Measurements from ENCODE around the gene ZSWIM4.

The ZSWIM4 gene

DNA sequence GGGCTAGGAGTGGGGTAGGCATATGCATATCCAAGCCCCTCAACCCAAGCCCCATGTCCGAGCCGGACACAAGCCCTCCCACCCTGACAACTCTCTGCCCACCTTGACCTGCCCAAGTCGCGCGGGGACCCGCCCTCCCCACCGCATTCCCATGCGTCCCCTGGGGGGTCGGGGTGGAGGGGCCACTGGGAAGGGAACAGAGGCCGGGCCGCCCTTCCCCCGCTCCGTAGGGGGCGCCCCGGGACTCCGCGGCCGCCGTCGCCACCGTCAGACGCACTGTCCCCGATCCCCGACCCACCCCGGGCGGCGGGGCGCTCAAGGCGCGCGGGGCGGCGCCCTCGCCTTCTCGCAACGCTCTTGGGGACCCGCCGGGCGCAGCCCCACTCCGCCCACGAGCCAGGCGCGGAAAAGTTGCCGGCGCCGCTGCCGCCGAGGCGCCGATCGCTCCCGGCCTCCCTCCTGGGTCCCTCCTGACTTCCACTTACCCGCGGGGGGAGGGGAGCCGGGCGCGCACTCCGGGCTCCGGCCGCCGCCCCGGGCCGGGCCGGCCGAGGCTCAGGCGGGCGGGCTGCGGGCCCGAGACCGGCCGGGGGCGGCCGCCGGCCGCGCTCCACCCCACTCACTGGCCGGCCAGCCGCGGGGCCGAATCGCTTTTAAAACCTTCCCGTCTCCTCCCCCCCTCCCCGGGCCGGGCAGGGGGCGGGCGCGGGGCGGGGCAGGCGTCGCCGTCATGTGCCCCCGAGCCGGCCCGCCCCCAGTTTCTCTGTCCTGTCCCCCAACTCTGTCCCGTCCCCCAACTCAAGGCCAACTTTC is 47.3 kb downstream of the ZSWIM4 start:
- in situ Hi-C loops (cut with MboI; ENCODE audit: low sequenced_read_pairs, unreplicated experiment), result no loop called here
- TF ChIP-seq, protein P1, sequence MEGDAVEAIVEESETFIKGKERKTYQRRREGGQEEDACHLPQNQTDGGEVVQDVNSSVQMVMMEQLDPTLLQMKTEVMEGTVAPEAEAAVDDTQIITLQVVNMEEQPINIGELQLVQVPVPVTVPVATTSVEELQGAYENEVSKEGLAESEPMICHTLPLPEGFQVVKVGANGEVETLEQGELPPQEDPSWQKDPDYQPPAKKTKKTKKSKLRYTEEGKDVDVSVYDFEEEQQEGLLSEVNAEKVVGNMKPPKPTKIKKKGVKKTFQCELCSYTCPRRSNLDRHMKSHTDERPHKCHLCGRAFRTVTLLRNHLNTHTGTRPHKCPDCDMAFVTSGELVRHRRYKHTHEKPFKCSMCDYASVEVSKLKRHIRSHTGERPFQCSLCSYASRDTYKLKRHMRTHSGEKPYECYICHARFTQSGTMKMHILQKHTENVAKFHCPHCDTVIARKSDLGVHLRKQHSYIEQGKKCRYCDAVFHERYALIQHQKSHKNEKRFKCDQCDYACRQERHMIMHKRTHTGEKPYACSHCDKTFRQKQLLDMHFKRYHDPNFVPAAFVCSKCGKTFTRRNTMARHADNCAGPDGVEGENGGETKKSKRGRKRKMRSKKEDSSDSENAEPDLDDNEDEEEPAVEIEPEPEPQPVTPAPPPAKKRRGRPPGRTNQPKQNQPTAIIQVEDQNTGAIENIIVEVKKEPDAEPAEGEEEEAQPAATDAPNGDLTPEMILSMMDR (IDR thresholded peaks at IDR 0.05; ENCODE audit: borderline replicate concordance, control extremely low read depth, extremely low read depth, insufficient read depth, missing control alignments), result peak; percentile 19
- peak; percentile 88 for DNase-seq (ENCODE audit: low spot score)

DNA sequence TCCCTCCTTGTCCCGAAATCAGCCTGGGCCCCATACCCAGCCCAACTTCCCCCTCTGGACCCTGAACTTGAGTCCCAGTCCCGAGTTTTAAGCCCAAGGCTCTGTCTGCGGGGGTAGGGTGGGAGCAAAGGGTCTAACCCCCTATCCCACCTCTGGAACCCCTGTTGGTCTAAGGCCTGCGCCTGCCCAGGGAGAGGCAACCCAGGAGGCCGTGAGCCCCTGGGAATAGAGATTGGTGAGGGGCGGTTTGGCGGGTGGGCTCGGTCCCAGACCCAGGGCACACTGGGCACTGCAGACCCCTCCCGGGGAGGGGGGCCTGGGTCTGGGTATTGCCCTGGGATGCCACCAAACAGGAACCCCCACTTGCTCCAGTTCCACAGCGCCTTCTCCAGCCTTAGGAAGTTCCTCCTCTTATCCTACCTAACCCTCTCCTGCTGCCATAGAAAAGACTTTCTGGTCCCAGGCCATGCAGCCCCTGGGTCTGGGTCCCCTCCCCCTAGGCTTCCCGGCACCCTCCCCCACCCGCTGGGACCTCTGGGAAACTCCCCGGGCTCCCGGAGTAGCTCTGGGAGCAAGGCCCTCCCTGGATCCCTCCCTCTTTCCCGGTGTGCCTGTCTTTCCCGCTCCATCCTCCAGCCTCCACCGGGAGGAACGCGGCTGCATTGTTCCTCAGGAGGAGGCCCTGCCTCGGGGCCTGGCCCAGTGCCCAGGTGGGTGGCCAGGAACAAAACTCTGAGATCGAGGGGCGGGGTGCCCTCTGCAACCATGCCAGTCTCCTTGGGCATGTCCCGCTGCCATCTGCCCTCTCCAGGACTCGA is 48.1 kb downstream of the ZSWIM4 start:
- DNase-seq (ENCODE audit: low spot score), result no peak
- in situ Hi-C loops (cut with MboI; ENCODE audit: low sequenced_read_pairs, unreplicated experiment), result no loop called here
- TF ChIP-seq, protein P1 (IDR thresholded peaks at IDR 0.05; ENCODE audit: borderline replicate concordance, control extremely low read depth, extremely low read depth, insufficient read depth, missing control alignments), result no peak

GRCh38 chr19:13844130-13844631 is 48.9 kb downstream of the ZSWIM4 start:
- TF ChIP-seq, protein P1 (IDR thresholded peaks at IDR 0.05; ENCODE audit: borderline replicate concordance, control extremely low read depth, extremely low read depth, insufficient read depth, missing control alignments), result no peak
- in situ Hi-C loops (cut with MboI; ENCODE audit: low sequenced_read_pairs, unreplicated experiment), result no loop called here
- no peak for DNase-seq (ENCODE audit: low spot score)

GRCh38 chr19:13846557-13847406 is 51.5 kb downstream of the ZSWIM4 start:
- DNase-seq (ENCODE audit: low spot score), result peak; percentile 94
- in situ Hi-C loops (cut with MboI; ENCODE audit: low sequenced_read_pairs, unreplicated experiment), result no loop called here
- TF ChIP-seq, protein P1 (IDR thresholded peaks at IDR 0.05; ENCODE audit: borderline replicate concordance, control extremely low read depth, extremely low read depth, insufficient read depth, missing control alignments), result no peak

DNA sequence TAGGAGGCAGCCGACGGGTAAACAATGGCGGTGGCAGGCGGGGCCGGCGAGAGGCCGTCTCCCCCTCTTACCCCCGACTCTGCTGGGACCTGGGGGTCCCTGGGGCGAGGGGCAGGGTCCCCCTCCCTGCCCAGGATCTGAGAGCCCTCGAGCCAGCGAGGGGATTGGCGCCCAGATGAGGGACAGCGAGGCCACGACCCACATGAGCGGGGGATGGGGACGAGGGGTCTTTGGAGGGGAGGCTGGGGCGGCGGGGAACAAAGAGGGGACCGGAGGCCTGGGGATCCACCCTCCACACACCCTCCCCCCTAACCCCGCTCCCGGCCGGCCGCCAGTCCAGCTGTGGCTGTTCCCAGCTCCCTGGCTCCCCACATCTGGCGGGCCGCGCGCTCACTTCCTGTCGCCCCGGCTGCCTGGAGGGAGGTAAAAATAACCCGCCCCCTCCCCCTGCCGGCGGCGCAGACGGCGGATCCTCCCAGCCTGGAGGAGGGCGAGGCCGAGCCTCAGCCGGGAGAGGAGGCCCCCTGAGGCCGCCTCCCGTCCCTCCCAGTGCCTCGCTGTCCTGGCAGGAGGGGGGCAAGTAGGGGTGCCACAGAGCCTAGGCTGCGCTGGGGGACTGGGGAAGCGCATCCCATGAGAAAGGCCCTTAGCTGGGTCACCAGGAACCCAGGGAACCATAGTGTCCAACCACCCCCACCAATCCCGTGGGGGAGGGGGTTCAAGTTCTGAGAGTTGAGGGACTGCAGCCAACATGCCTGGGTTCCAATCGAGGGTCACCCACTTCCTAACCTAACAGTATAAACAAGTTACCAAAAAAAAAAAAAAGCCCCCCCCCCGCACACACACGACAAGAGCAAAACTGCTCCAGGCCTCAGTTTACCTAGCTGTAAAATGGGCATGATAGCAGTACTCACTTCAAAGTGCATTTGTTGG is 52.4 kb downstream of the ZSWIM4 start:
- TF ChIP-seq, protein P1 (IDR thresholded peaks at IDR 0.05; ENCODE audit: borderline replicate concordance, control extremely low read depth, extremely low read depth, insufficient read depth, missing control alignments), result no peak
- peak; percentile 83 for DNase-seq (ENCODE audit: low spot score)
- in situ Hi-C loops (cut with MboI; ENCODE audit: low sequenced_read_pairs, unreplicated experiment), result no loop called here

All from GM13976 (cell line).